ENCODE data around the gene RNU1-3. TPM values are rescaled to one million over a fixed set of nuclear protein-coding genes. Genes with fewer than 3 reads are reported as not detected.
"Not testable (repeated sequence)": the region's sequence is repeated elsewhere in the genome, so short reads cannot be mapped to it uniquely, and the experiment has no call there.

The RNU1-3 gene
- total RNA-seq, 1 experiment from 2014 or later: 1,866 TPM

- CTCF ChIA-PET: no interaction called here
- H3K4me3 ChIP-seq (ENCODE audit: low read depth, low read length, poor library complexity, severe bottlenecking): no peak overlapping the region
- POLR2A ChIA-PET (ENCODE audit: low non-redundant PET): no interaction called here
- no peaks in the 10 kb centered on the region for H3K4me1 ChIP-seq (ENCODE audit: insufficient read depth, low read length, poor library complexity, severe bottlenecking)
- peak; percentile 92 for DNase-seq (ENCODE audit: low spot score)
- intact Hi-C loops (cut with micrococcal nuclease; ENCODE audit: unreplicated experiment): no loop called here
- H3K9me3 ChIP-seq (ENCODE audit: low read depth, low read length, poor library complexity, severe bottlenecking): no peaks in the 10 kb centered on the region
- no peak for TF ChIP-seq EZH2 (IDR thresholded peaks at IDR 0.05; ENCODE audit: borderline replicate concordance, low read depth, low read length, poor library complexity, severe bottlenecking)
- TF ChIP-seq, protein P1, sequence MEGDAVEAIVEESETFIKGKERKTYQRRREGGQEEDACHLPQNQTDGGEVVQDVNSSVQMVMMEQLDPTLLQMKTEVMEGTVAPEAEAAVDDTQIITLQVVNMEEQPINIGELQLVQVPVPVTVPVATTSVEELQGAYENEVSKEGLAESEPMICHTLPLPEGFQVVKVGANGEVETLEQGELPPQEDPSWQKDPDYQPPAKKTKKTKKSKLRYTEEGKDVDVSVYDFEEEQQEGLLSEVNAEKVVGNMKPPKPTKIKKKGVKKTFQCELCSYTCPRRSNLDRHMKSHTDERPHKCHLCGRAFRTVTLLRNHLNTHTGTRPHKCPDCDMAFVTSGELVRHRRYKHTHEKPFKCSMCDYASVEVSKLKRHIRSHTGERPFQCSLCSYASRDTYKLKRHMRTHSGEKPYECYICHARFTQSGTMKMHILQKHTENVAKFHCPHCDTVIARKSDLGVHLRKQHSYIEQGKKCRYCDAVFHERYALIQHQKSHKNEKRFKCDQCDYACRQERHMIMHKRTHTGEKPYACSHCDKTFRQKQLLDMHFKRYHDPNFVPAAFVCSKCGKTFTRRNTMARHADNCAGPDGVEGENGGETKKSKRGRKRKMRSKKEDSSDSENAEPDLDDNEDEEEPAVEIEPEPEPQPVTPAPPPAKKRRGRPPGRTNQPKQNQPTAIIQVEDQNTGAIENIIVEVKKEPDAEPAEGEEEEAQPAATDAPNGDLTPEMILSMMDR (conservative IDR thresholded peaks at IDR 0.05; ENCODE audit: low read depth, low read length): no peak
- no peaks in the 10 kb centered on the region for H3K27me3 ChIP-seq (replicated peaks; ENCODE audit: insufficient read depth, low read depth, low read length, poor library complexity)
- no peak overlapping the region for H3K27ac ChIP-seq (ENCODE audit: low read depth, low read length, poor library complexity, severe bottlenecking)
- no peaks in the 10 kb centered on the region for H3K36me3 ChIP-seq (ENCODE audit: insufficient read depth, low read length, poor library complexity, severe bottlenecking)
- BruUV-seq (replicated peaks): no TSS peak
Observed at GRCh38 chr1:16677552-16678431, 11.0 kb upstream of the RNU1-3 start.

DNA sequence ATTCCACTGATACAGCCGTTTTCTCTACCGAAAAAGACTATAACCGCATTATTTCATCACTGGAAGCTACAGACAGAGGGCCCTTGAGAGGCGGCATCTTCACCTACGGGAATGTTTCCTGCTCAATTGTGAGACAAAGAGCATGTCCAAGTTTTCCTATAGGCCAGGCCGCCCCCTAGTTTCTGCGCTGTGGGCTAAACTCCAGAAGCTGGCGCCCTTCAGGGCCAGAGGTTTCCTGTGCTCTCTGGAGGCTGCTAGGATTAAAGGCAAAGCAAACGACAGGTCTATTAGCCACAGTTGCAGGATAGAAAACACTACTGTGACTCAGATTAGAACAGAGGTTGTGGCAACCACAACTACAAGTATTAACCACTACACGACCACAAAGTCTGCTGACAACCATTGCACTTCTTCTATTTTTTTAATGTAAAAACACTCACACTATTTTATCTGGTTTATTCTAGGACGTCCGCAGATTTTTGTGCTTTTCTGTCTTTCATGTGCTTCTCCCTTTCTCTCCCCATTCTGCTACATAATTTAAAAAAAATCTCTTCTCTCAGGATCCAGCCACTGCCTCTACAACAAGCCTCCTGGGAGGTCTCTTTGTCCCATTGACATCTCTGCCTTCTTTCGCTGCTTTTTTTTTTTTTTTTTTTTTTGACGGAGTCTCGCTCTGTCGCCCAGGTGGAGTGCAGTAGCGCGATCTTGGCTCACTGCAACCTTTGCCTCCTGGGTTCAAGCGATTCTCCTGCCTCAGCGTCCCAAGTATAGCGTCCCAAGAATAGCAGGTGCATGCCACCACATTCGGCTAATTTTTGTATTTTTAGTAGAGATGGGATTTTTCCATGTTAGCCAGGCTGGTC lies 10.1 kb upstream of the RNU1-3 start:
- BruUV-seq (replicated peaks); POLR2A ChIA-PET (ENCODE audit: low non-redundant PET); DNase-seq (ENCODE audit: low spot score); H3K36me3 ChIP-seq (ENCODE audit: insufficient read depth, low read length, poor library complexity, severe bottlenecking); H3K4me1 ChIP-seq (ENCODE audit: insufficient read depth, low read length, poor library complexity, severe bottlenecking); H3K4me3 ChIP-seq (ENCODE audit: low read depth, low read length, poor library complexity, severe bottlenecking); H3K9me3 ChIP-seq (ENCODE audit: low read depth, low read length, poor library complexity, severe bottlenecking); intact Hi-C loops (cut with micrococcal nuclease; ENCODE audit: unreplicated experiment); H3K27me3 ChIP-seq (replicated peaks; ENCODE audit: insufficient read depth, low read depth, low read length, poor library complexity); H3K27ac ChIP-seq (ENCODE audit: low read depth, low read length, poor library complexity, severe bottlenecking); CTCF ChIA-PET: not testable (repeated sequence)

- DNase-seq (ENCODE audit: low spot score); BruUV-seq (replicated peaks); POLR2A ChIA-PET (ENCODE audit: low non-redundant PET); H3K36me3 ChIP-seq (ENCODE audit: insufficient read depth, low read length, poor library complexity, severe bottlenecking); intact Hi-C loops (cut with micrococcal nuclease; ENCODE audit: unreplicated experiment); CTCF ChIA-PET; H3K4me1 ChIP-seq (ENCODE audit: insufficient read depth, low read length, poor library complexity, severe bottlenecking); H3K4me3 ChIP-seq (ENCODE audit: low read depth, low read length, poor library complexity, severe bottlenecking); H3K9me3 ChIP-seq (ENCODE audit: low read depth, low read length, poor library complexity, severe bottlenecking); H3K27me3 ChIP-seq (replicated peaks; ENCODE audit: insufficient read depth, low read depth, low read length, poor library complexity); H3K27ac ChIP-seq (ENCODE audit: low read depth, low read length, poor library complexity, severe bottlenecking): not testable (repeated sequence)
Observed at GRCh38 chr1:16675118-16675510, 8.4 kb upstream of the RNU1-3 start.

GRCh38 chr1:16673976-16674375 lies 7.2 kb upstream of the RNU1-3 start:
- H3K4me3 ChIP-seq (ENCODE audit: low read depth, low read length, poor library complexity, severe bottlenecking); H3K9me3 ChIP-seq (ENCODE audit: low read depth, low read length, poor library complexity, severe bottlenecking); H3K27me3 ChIP-seq (replicated peaks; ENCODE audit: insufficient read depth, low read depth, low read length, poor library complexity); POLR2A ChIA-PET (ENCODE audit: low non-redundant PET); BruUV-seq (replicated peaks); CTCF ChIA-PET; H3K27ac ChIP-seq (ENCODE audit: low read depth, low read length, poor library complexity, severe bottlenecking); H3K36me3 ChIP-seq (ENCODE audit: insufficient read depth, low read length, poor library complexity, severe bottlenecking); intact Hi-C loops (cut with micrococcal nuclease; ENCODE audit: unreplicated experiment); DNase-seq (ENCODE audit: low spot score); H3K4me1 ChIP-seq (ENCODE audit: insufficient read depth, low read length, poor library complexity, severe bottlenecking): not testable (repeated sequence)

DNA sequence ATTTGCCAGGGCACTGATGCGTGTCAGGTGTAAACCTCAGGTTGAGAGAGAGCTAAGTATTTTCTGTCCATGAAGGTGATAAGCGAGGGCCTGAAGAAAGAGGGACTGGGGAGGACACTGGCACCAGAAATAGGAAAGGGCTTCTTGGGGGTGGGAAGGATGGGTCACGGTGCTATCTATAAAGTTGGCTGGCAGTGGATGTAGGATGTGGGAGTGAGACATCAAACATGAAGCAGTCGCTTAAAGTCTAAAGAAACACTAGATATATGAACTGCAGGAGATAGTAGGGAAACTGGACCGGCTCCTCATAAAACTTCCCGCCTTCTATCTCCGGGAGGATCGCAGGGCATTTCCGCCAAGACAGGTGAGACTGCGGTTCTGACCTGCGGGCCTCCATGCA lies 912 bp downstream of the RNU1-3 start:
- H3K36me3 ChIP-seq (ENCODE audit: insufficient read depth, low read length, poor library complexity, severe bottlenecking); POLR2A ChIA-PET (ENCODE audit: low non-redundant PET); DNase-seq (ENCODE audit: low spot score); BruUV-seq (replicated peaks); H3K9me3 ChIP-seq (ENCODE audit: low read depth, low read length, poor library complexity, severe bottlenecking); CTCF ChIA-PET; H3K27ac ChIP-seq (ENCODE audit: low read depth, low read length, poor library complexity, severe bottlenecking); H3K4me1 ChIP-seq (ENCODE audit: insufficient read depth, low read length, poor library complexity, severe bottlenecking); H3K27me3 ChIP-seq (replicated peaks; ENCODE audit: insufficient read depth, low read depth, low read length, poor library complexity); intact Hi-C loops (cut with micrococcal nuclease; ENCODE audit: unreplicated experiment); H3K4me3 ChIP-seq (ENCODE audit: low read depth, low read length, poor library complexity, severe bottlenecking): not testable (repeated sequence)

GRCh38 chr1:16658234-16658633 lies 8.5 kb downstream of the RNU1-3 start:
- H3K4me1 ChIP-seq (ENCODE audit: insufficient read depth, low read length, poor library complexity, severe bottlenecking); H3K9me3 ChIP-seq (ENCODE audit: low read depth, low read length, poor library complexity, severe bottlenecking); H3K36me3 ChIP-seq (ENCODE audit: insufficient read depth, low read length, poor library complexity, severe bottlenecking); POLR2A ChIA-PET (ENCODE audit: low non-redundant PET); H3K27ac ChIP-seq (ENCODE audit: low read depth, low read length, poor library complexity, severe bottlenecking); DNase-seq (ENCODE audit: low spot score); H3K4me3 ChIP-seq (ENCODE audit: low read depth, low read length, poor library complexity, severe bottlenecking); CTCF ChIA-PET; H3K27me3 ChIP-seq (replicated peaks; ENCODE audit: insufficient read depth, low read depth, low read length, poor library complexity); BruUV-seq (replicated peaks); intact Hi-C loops (cut with micrococcal nuclease; ENCODE audit: unreplicated experiment): not testable (repeated sequence)
